ENCODE results near the gene CLPTM1L.

GRCh38 chr5:1299511-1299850 is 45.4 kb downstream of the CLPTM1L start:
- TF ChIP-seq, protein P1, sequence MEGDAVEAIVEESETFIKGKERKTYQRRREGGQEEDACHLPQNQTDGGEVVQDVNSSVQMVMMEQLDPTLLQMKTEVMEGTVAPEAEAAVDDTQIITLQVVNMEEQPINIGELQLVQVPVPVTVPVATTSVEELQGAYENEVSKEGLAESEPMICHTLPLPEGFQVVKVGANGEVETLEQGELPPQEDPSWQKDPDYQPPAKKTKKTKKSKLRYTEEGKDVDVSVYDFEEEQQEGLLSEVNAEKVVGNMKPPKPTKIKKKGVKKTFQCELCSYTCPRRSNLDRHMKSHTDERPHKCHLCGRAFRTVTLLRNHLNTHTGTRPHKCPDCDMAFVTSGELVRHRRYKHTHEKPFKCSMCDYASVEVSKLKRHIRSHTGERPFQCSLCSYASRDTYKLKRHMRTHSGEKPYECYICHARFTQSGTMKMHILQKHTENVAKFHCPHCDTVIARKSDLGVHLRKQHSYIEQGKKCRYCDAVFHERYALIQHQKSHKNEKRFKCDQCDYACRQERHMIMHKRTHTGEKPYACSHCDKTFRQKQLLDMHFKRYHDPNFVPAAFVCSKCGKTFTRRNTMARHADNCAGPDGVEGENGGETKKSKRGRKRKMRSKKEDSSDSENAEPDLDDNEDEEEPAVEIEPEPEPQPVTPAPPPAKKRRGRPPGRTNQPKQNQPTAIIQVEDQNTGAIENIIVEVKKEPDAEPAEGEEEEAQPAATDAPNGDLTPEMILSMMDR (IDR thresholded peaks at IDR 0.05): no peak
- TF ChIP-seq POLR2A (IDR thresholded peaks at IDR 0.05): no peak

All from adrenal gland (tissue), 5 donors.